Neural cell (in vitro differentiated cells): ENCODE data around the gene PTPRQ. TPM values are rescaled to one million over a fixed set of nuclear protein-coding genes. Genes with fewer than 3 reads are reported as not detected.

Source experiments
- H2AFZ ChIP-seq: fragments of 200-600, 300-800 bp; sonication (generic), shearing (Covaris generic); 2 replicates; pipeline ENCODE4 v1.6.0; 2014; ENCODE audit warnings: low read depth, mild to moderate bottlenecking, antibody characterized with exemption, low read length, moderate library complexity
- H3F3A ChIP-seq: fragments of 200-600 bp; shearing (Covaris generic); 2 replicates; pipeline ENCODE4 v1.6.1; 2016; ENCODE audit warnings: mild to moderate bottlenecking, moderate library complexity, mixed read lengths, antibody characterized with exemption, low read length; ENCODE audit not compliant: insufficient read depth, poor library complexity, severe bottlenecking
- H3K27ac ChIP-seq: fragments of 200-600, 300-800 bp; sonication (generic), shearing (Covaris generic); 2 replicates; pipeline ENCODE4 v1.5.1; 2014; ENCODE audit warnings: mild to moderate bottlenecking, low read length, moderate library complexity
- H3K27me3 ChIP-seq: fragments of 300-800, 200-600 bp; sonication (generic), shearing (Covaris generic); 2 replicates; pipeline ENCODE4 v1.6.0; 2014; ENCODE audit warnings: mild to moderate bottlenecking, low read depth, low read length, moderate library complexity; ENCODE audit not compliant: insufficient read depth
- H3K36me3 ChIP-seq: fragments of 300-800, 200-600 bp; sonication (generic), shearing (Covaris generic); 2 replicates; pipeline ENCODE4 v1.5.1; 2014; ENCODE audit warnings: mild to moderate bottlenecking, antibody characterized with exemption, low read length, moderate library complexity; ENCODE audit not compliant: insufficient read depth
- H3K4me2 ChIP-seq: fragments of 300-800, 200-600 bp; sonication (generic), shearing (Covaris generic); 2 replicates; pipeline ENCODE4 v1.6.0; 2014; ENCODE audit warnings: mild to moderate bottlenecking, low read length
- H3K4me3 ChIP-seq: fragments of 300-800, 200-600 bp; sonication (generic), shearing (Covaris generic); 2 replicates; pipeline ENCODE4 v1.5.1; 2014; ENCODE audit warnings: mild to moderate bottlenecking, low read length, moderate library complexity
- H3K79me2 ChIP-seq: fragments of 200-600 bp; shearing (Covaris generic); replicated peaks from 2 replicates; pipeline ENCODE4 v1.6.0; 2014; ENCODE audit warnings: mild to moderate bottlenecking, low read length, moderate library complexity; ENCODE audit not compliant: insufficient read depth
- H3K9ac ChIP-seq: fragments of 300-800, 200-600 bp; sonication (generic), shearing (Covaris generic); 2 replicates; pipeline ENCODE4 v1.6.1; 2016; ENCODE audit warnings: mild to moderate bottlenecking, low read length, mixed read lengths
- H3K9me2 ChIP-seq: fragments of 200-600 bp; shearing (Covaris generic); 2 replicates; pipeline ENCODE4 v1.6.1; 2016; ENCODE audit warnings: mild to moderate bottlenecking, low read length, mixed read lengths; ENCODE audit not compliant: insufficient read depth
- H3K9me3 ChIP-seq: fragments of 200-600, 300-800 bp; sonication (generic), shearing (Covaris generic); 2 replicates; pipeline ENCODE4 v1.6.1; 2016; ENCODE audit warnings: mild to moderate bottlenecking, mixed run types, low read length, moderate library complexity, mixed read lengths
- H4K20me1 ChIP-seq: fragments of 200-600 bp; shearing (Covaris generic); 2 replicates; pipeline ENCODE4 v1.6.1; 2016; ENCODE audit warnings: mild to moderate bottlenecking, mixed run types; ENCODE audit not compliant: insufficient read depth
- EP300 ChIP-seq: fragments of 450-650 bp; conservative IDR thresholded peaks from 2 replicates; pipeline ENCODE4 v1.6.1; 2014; ENCODE audit warnings: antibody characterized with exemption, mild to moderate bottlenecking, moderate library complexity; ENCODE audit not compliant: poor library complexity, severe bottlenecking
- EZH2 ChIP-seq: fragments of 200-600, 300-800 bp; shearing (Covaris generic), sonication (generic); IDR thresholded peaks from 2 replicates; pipeline ENCODE4 v1.6.1; 2014; ENCODE audit warnings: antibody characterized with exemption, low read length, borderline replicate concordance, mild to moderate bottlenecking; ENCODE audit not compliant: insufficient read depth, poor library complexity, severe bottlenecking
- MXI1 ChIP-seq: fragments of 450-650 bp; conservative IDR thresholded peaks from 2 replicates; pipeline ENCODE4 v1.6.1; 2014; ENCODE audit warnings: antibody characterized with exemption, mild to moderate bottlenecking; ENCODE audit not compliant: poor library complexity, severe bottlenecking
- POLR2AphosphoS5 ChIP-seq: IDR thresholded peaks from 2 replicates; pipeline ENCODE4 v1.6.1; 2012
- RAD21 ChIP-seq: fragments of 450-650 bp; conservative IDR thresholded peaks from 2 replicates; pipeline ENCODE4 v1.6.1; 2014; ENCODE audit warnings: antibody characterized with exemption, mild to moderate bottlenecking, moderate library complexity
- SMC3 ChIP-seq: fragments of 450-650 bp; conservative IDR thresholded peaks from 2 replicates; pipeline ENCODE4 v1.6.1; 2014; ENCODE audit warnings: antibody characterized with exemption, mild to moderate bottlenecking, moderate library complexity; ENCODE audit not compliant: poor library complexity
- TAF1 ChIP-seq: IDR thresholded peaks from 2 replicates; pipeline ENCODE4 v1.6.1; 2012; ENCODE audit warnings: low read depth
- polyA plus RNA-seq: library from polyadenylated mRNA; depleted of rRNA; stranded (reverse); fragments of >200 nt; gene quantifications from 2 replicates; pipeline ENCODE4 v1.2.3, GENCODE V29; 2014
- TF ChIP-seq, protein P1 (sequence below): fragments of 450-650 bp; IDR thresholded peaks from 2 replicates; pipeline ENCODE4 v1.5.1; 2014; ENCODE audit warnings: antibody characterized with exemption, mild to moderate bottlenecking, moderate library complexity; ENCODE audit not compliant: poor library complexity, severe bottlenecking
- TF ChIP-seq, protein P2 (sequence below): IDR thresholded peaks from 2 replicates; pipeline ENCODE4 v1.6.1; 2012; ENCODE audit warnings: borderline replicate concordance

The PTPRQ gene
- polyA plus RNA-seq, 1 donor from 2014 or later: not detected

- Histone ChIP-seq H3K9ac (no peak overlapping the region), H3K79me2 (no peaks in the 10 kb centered on the region), H4K20me1 (no peaks in the 10 kb centered on the region), H3K4me3 (no peak overlapping the region), H3K36me3 (no peaks in the 10 kb centered on the region), H2AFZ (no peak overlapping the region), H3K27ac (no peak overlapping the region), H3K9me3 (no peaks in the 10 kb centered on the region), H3K4me2 (no peak overlapping the region), H3K9me2 (no peaks in the 10 kb centered on the region), H3K27me3 (no peaks in the 10 kb centered on the region), H3F3A (no peaks in the 10 kb centered on the region)
- TF ChIP-seq SMC3: no peak
- no peak for TF ChIP-seq EP300
- TF ChIP-seq RAD21: no peak
- TF ChIP-seq MXI1: no peak
- TF ChIP-seq, protein P1, sequence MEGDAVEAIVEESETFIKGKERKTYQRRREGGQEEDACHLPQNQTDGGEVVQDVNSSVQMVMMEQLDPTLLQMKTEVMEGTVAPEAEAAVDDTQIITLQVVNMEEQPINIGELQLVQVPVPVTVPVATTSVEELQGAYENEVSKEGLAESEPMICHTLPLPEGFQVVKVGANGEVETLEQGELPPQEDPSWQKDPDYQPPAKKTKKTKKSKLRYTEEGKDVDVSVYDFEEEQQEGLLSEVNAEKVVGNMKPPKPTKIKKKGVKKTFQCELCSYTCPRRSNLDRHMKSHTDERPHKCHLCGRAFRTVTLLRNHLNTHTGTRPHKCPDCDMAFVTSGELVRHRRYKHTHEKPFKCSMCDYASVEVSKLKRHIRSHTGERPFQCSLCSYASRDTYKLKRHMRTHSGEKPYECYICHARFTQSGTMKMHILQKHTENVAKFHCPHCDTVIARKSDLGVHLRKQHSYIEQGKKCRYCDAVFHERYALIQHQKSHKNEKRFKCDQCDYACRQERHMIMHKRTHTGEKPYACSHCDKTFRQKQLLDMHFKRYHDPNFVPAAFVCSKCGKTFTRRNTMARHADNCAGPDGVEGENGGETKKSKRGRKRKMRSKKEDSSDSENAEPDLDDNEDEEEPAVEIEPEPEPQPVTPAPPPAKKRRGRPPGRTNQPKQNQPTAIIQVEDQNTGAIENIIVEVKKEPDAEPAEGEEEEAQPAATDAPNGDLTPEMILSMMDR: no peak
- TF ChIP-seq POLR2AphosphoS5: no peak
- TF ChIP-seq, protein P2, sequence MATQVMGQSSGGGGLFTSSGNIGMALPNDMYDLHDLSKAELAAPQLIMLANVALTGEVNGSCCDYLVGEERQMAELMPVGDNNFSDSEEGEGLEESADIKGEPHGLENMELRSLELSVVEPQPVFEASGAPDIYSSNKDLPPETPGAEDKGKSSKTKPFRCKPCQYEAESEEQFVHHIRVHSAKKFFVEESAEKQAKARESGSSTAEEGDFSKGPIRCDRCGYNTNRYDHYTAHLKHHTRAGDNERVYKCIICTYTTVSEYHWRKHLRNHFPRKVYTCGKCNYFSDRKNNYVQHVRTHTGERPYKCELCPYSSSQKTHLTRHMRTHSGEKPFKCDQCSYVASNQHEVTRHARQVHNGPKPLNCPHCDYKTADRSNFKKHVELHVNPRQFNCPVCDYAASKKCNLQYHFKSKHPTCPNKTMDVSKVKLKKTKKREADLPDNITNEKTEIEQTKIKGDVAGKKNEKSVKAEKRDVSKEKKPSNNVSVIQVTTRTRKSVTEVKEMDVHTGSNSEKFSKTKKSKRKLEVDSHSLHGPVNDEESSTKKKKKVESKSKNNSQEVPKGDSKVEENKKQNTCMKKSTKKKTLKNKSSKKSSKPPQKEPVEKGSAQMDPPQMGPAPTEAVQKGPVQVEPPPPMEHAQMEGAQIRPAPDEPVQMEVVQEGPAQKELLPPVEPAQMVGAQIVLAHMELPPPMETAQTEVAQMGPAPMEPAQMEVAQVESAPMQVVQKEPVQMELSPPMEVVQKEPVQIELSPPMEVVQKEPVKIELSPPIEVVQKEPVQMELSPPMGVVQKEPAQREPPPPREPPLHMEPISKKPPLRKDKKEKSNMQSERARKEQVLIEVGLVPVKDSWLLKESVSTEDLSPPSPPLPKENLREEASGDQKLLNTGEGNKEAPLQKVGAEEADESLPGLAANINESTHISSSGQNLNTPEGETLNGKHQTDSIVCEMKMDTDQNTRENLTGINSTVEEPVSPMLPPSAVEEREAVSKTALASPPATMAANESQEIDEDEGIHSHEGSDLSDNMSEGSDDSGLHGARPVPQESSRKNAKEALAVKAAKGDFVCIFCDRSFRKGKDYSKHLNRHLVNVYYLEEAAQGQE: no peak
- no peak for TF ChIP-seq EZH2
- no peak for TF ChIP-seq TAF1
These were observed 39.4 kb upstream of the PTPRQ start for GRCh38 chr12:80404629-80405028.

GRCh38 chr12:80406253-80406652 lies 37.8 kb upstream of the PTPRQ start:
- Histone ChIP-seq H2AFZ (no peak overlapping the region), H3K4me3 (no peak overlapping the region), H4K20me1 (no peaks in the 10 kb centered on the region), H3K27me3 (no peaks in the 10 kb centered on the region), H3K4me2 (no peak overlapping the region), H3K27ac (no peak overlapping the region), H3F3A (no peaks in the 10 kb centered on the region), H3K9ac (no peak overlapping the region), H3K9me2 (no peaks in the 10 kb centered on the region), H3K36me3 (no peaks in the 10 kb centered on the region), H3K79me2 (no peaks in the 10 kb centered on the region), H3K9me3 (no peaks in the 10 kb centered on the region)
- no peak for TF ChIP-seq MXI1
- TF ChIP-seq, protein P1: no peak
- no peak for TF ChIP-seq TAF1
- TF ChIP-seq EZH2: no peak
- TF ChIP-seq POLR2AphosphoS5: no peak
- no peak for TF ChIP-seq RAD21
- TF ChIP-seq, protein P2: no peak
- no peak for TF ChIP-seq EP300
- no peak for TF ChIP-seq SMC3
